Raji (cell line): Measurements from ENCODE around the gene NHSL1.

Source experiments
- POLR2A ChIP-seq: IDR thresholded peaks from 2 replicates; pipeline ENCODE4 v1.6.1; 2011; ENCODE audit warnings: low read depth, low read length, control low read depth; ENCODE audit not compliant: insufficient read depth

NHSL1 gene

DNA sequence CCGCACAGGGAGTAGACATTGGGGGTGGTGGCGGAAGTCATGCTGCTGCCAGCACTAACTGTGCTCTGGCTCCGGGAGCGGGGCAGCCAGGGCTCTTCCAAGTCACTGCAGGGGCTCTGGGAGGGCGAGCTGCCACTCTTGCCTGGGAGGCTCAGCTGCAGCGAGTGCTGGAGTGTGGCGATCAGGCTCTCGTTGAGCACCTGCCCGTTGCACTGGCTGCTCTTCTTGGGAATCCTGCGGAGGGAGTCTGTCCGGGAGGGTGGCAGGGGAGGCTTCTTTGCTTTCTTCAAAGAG is 67.3 kb downstream of the NHSL1 start:
- no peak for TF ChIP-seq POLR2A

GRCh38 chr6:138431256-138432062 is 67.8 kb downstream of the NHSL1 start:
- no peak for TF ChIP-seq POLR2A

DNA sequence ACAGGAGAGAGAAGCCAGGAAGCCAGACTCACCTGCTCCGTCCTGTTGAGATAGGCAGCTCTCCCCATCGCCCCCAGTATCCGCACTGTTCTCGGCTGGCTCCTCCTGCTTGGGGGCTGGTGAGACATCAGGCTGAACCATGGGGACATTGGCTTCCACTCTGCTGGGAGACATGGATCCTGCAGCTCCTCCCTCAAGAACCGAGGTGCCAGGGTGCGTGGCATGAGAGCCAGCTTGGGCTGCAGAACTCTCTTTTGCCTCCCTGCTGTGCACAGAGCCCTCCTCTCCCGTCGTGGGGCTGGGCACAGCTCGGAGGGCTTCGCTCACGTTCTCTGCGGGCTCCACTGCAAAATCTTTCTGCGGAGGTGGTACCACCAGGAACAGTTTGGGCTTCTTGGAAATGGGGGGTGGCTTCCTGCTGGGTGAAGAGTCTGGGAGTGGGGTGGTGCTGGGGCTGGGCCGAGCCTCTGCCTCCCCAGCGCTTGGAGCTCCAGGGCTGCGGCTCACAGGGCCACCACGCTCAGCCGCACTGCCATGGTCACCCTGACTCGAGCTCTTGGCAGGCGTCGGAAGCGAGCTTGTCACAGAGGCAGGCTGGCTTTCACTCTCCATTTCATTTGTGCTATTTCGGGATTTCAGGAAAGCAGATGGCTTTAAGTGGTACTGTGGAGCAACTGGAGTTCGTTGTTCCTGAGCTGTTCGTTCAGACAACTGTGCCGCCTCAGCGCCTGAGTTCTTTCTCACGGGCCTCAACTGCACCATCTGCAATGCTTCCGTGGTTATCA is 68.7 kb downstream of the NHSL1 start:
- TF ChIP-seq POLR2A = no peak

GRCh38 chr6:138429761-138430160 is 69.5 kb downstream of the NHSL1 start:
- no peak for TF ChIP-seq POLR2A

GRCh38 chr6:138428944-138429598 is 70.2 kb downstream of the NHSL1 start:
- no peak for TF ChIP-seq POLR2A

GRCh38 chr6:138427701-138428100 is 71.6 kb downstream of the NHSL1 start:
- no peak for TF ChIP-seq POLR2A

DNA sequence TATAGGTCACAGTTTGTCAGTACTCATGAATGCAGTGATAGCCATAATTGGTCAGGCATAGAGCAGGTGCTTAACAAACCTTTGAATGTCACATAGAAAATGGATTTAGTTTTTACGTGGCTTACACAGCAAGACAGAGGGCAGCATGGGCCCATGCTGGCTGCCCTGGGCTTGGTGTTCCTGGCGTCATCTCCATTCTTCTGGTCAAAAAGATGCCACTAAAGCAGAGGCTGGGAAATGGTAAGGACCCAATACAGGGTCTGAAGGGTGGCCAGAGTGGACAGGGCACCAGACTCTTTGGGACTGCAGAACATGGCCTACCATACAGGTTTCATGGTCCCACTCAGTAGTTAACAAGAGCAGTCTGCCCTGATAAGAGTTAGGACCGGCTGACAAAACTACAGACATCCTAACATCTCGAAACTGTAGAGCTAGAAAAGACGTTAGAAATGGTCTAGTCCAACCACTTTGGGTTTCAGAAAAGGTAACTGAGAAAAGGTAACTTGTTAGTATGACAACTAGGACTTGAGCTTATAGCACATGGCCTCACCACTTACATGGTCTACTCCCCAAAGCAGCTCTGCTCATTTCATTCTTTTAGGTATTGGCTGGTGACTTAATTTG is 72.7 kb downstream of the NHSL1 start:
- TF ChIP-seq POLR2A = no peak

GRCh38 chr6:138424004-138424904 is 75.0 kb downstream of the NHSL1 start:
- TF ChIP-seq POLR2A = no peak

DNA sequence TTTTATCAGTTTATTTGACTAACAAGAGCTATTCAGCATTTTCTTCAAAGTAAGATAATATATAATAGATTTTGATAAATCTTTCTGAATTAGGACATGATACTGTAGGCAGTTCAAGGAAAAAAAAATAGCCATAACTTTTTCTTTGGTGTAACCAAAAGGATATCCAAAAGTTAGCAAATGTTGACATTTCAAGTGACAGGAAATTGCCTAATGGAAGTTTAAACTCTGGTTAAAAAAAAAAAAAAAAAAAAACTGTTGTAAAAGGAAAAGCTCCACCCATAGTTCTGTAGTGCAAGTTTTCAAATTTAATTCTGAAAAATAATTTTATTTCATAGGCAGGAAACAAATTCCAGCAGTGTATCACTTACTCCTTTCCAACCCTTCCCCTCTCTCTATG is 76.4 kb downstream of the NHSL1 start:
- TF ChIP-seq POLR2A = no peak

- TF ChIP-seq POLR2A = no peak
Measured at GRCh38 chr6:138421608-138422007, 77.7 kb downstream of the NHSL1 start.

- no peak for TF ChIP-seq POLR2A
Measured at GRCh38 chr6:138421089-138421488, 78.2 kb downstream of the NHSL1 start.

DNA sequence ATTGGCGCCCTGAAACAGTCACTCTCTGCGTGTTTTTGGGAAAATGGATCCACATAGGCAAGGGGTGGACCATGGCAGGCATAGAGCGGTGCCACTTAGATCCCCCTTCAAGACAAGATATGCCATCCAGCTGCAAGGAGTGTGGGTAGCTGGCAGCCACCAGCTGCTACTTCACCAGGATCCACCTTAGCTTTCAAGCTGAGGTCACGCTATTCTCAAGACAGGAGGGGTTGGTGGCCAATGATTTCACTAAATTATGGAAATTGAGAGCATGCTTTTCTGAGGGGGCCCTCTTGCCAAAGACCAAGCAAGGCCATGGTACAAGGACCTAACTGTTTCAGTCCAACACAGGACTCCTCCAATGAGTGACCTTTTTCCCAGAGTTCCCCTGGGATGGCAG is 78.9 kb downstream of the NHSL1 start:
- TF ChIP-seq POLR2A = no peak

- TF ChIP-seq POLR2A = no peak
Measured at GRCh38 chr6:138419766-138420165, 79.5 kb downstream of the NHSL1 start.

GRCh38 chr6:138418118-138418742 is 81.1 kb downstream of the NHSL1 start:
- no peak for TF ChIP-seq POLR2A
